ENCODE results near the gene ADAR. TPM values are rescaled to one million over a fixed set of nuclear protein-coding genes. Genes with fewer than 3 reads are reported as not detected.

ADAR gene
- total and polyA plus RNA-seq, 2 of the 8 experiments (the other 6 are each of a cell fraction or from before 2014, with no cell fraction given): 125 to 242 TPM

- ChIA-PET POLR2A (ENCODE audit: partially characterized antibody) (interaction anchor here (9.6 kb wide), 1 partner anchor 20 kb away, joined by 111 read pairs; the partner anchor contains the start of gene ADAR), CTCF (ENCODE audit: partially characterized antibody) (no interaction called here)
- Histone ChIP-seq H4K91ac (replicated peaks; ENCODE audit: insufficient read length, low read length) (no peak overlapping the region), H2AFZ (ENCODE audit: low read length) (no peak overlapping the region), H3K36me3 (ENCODE audit: control insufficient read depth in 2 of 4, insufficient read depth in 4 of 4, low read length in 3 of 4) (peaks cover 0 to 2% (median 0%) of the 10 kb centered on the region in 4 experiments; a peak in 1 of 8 replicates), H3K23me2 (ENCODE audit: low read depth, low read length) (peaks cover 9% of the 10 kb centered on the region), H3K56ac (replicated peaks; ENCODE audit: insufficient read length, low read depth, low read length) (no peak overlapping the region), H3K27ac (ENCODE audit: low read depth, low read length) (no peak overlapping the region), H2BK5ac (ENCODE audit: low read depth, low read length) (no peak overlapping the region), H3K9ac (replicated peaks in 1 of 4; ENCODE audit: extremely low read depth in 1 of 4, low read depth in 3 of 4, low read length in 3 of 4) (no peak overlapping the region), H3K4me3 (ENCODE audit: extremely low read depth in 1 of 4, insufficient read depth in 2 of 4, low read depth in 3 of 4, low read length in 4 of 4) (no peak overlapping the region), H3K79me1 (ENCODE audit: low read depth, low read length) (peaks cover 7% of the 10 kb centered on the region; the same call in 1 of the 2 replicates), H3K14ac (ENCODE audit: insufficient read length) (no peak overlapping the region), H2BK120ac (replicated peaks; ENCODE audit: low read depth, low read length) (no peak overlapping the region), H3K4me1 (replicated peaks in 1 of 4; ENCODE audit: control insufficient read depth in 3 of 4, insufficient read depth in 4 of 4, low read length in 3 of 4) (peaks cover 0 to 5% (median 1%) of the 10 kb centered on the region in 4 experiments; a peak in 2 of 7 replicates), H4K5ac (ENCODE audit: insufficient read length, low read depth, low read length) (no peak overlapping the region), H2BK20ac (ENCODE audit: low read length) (no peak overlapping the region), H2BK15ac (ENCODE audit: low read length) (no peak overlapping the region), H4K8ac (ENCODE audit: extremely low read depth, insufficient read depth, low read length) (no peak overlapping the region), H2BK12ac (ENCODE audit: low read depth, low read length) (no peak overlapping the region), H2AK5ac (ENCODE audit: low read depth, low read length) (no peak overlapping the region), H4K20me1 (replicated peaks in 1 of 2; ENCODE audit: control insufficient read depth in 1 of 2, insufficient read depth in 2 of 2, low read length in 2 of 2) (peaks cover 0 to 2% of the 10 kb centered on the region in 2 experiments), H3K9me3 (ENCODE audit: insufficient read depth in 2 of 2, low read depth in 1 of 2, low read length in 1 of 2) (peaks cover 0 to 6% of the 10 kb centered on the region in 2 experiments; a peak in 1 of 4 replicates), H3K4me2 (ENCODE audit: insufficient read depth in 1 of 2, low read depth in 2 of 2, low read length in 2 of 2) (no peak overlapping the region), H3K27me3 (replicated peaks in 1 of 4; ENCODE audit: control insufficient read depth in 3 of 4, extremely low read depth in 1 of 4, insufficient read depth in 3 of 4, low read length in 3 of 4) (no peaks in the 10 kb centered on the region), H3K4ac (replicated peaks; ENCODE audit: insufficient read length, low read depth, low read length) (no peak overlapping the region), H3K23ac (ENCODE audit: insufficient read length) (no peak overlapping the region), H3K79me2 (ENCODE audit: control insufficient read depth in 1 of 2, insufficient read depth in 2 of 2, low read length in 2 of 2) (peaks cover 19 to 30% of the 10 kb centered on the region in 2 experiments), H3K18ac (ENCODE audit: extremely low read depth, low read length) (no peak overlapping the region)
- TF ChIP-seq BRCA1 (IDR thresholded peaks at IDR 0.05; ENCODE audit: low read depth, low read length): no peak
- no peak for TF ChIP-seq BACH1 (IDR thresholded peaks at IDR 0.05; ENCODE audit: low read length)
- TF ChIP-seq SRF (IDR thresholded peaks at IDR 0.05; ENCODE audit: low read depth, low read length): no peak
- TF ChIP-seq PHF8 (conservative IDR thresholded peaks at IDR 0.05; ENCODE audit: low read depth, low read length): no peak
- TF ChIP-seq SAP30 (IDR thresholded peaks at IDR 0.05; ENCODE audit: insufficient read depth, insufficient replicate concordance, low read length): no peak
- no peak for TF ChIP-seq SP2 (IDR thresholded peaks at IDR 0.05; ENCODE audit: low read length)
- 0 to 91% methylated on average over 1 of the region's 1 CpG for WGBS, 2 experiments (ENCODE audit: extremely low coverage in 1 of 2, insufficient coverage in 1 of 2, insufficient read length in 1 of 2, insufficient replicate concordance in 2 of 2, low coverage in 1 of 2, low lambda C conversion rate in 2 of 2, missing lambda C conversion rate in 1 of 2)
- DNase-seq (ENCODE audit: low read depth in 1 of 2, low spot score in 2 of 2): no peak
- FAIRE-seq: no peak
Measured at GRCh38 chr1:154629675-154630073, 21.7 kb upstream of the ADAR start.
